Activated CD4-positive, alpha-beta T cell treated with anti-CD3 and anti-CD28 coated beads, Interleukin-2, amount 50 U/mL, for 16 hours (primary cell): ENCODE results near the gene DMRT1.
A peak's percentile ranks its signal among the peaks of the same experiment; 100 is the strongest.

Experiments used
- DNase-seq: peaks from one replicate; pipeline ENCODE4 v3.0.0-alpha.2; 2020

Gene DMRT1

GRCh38 chr9:841371-842209 lies at the start of gene DMRT1:
TSS of gene DMRT1 (plus strand) at chr9:841697. CDS start at chr9:841839, 142 bp downstream.
- DNase-seq = no peak

DNA sequence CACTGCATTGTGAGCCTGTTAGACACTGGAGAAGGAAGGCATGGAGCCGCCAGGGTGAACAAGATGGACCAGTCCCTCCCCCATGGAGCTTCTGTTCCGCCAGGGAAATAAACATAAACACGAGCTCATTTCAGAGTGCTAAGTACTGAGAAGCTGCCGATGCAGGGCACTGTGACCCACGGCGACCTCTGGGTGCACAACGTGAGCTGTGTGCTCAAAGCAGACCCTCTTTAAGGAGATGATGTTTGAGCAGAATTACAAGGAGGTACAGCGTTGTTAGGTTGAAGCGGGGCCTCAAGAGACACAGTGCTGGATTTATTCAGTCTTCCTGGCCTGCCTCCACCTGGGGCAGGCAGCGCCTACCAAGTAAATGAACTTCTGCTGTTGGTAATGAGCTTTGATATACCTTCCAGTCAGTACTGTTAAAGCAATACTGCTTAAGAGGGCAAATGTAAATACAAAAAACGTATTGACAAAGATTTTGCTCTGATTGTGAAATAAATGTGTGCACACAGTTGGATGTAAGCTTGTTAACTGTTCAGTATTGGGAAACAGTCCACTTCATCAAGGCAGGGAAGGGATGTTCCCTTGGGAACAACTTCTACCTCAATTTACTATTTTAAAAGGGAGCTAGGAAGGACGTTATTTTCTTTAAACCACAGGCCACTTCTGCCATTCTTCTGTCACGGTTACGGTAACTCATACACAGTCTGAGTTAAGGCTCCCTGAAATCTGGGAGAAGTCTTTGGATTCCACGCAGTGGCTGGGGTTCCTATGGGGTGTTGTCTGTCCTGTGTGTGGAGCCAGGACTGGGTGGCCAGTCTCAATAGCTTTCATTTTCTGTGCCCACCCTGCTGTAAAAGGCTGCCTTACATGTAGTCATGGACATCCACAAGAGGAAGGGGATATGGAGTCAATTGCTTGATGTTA lies 48.9 kb upstream of the DMRT1 start:
- DNase-seq = no peak

DNA sequence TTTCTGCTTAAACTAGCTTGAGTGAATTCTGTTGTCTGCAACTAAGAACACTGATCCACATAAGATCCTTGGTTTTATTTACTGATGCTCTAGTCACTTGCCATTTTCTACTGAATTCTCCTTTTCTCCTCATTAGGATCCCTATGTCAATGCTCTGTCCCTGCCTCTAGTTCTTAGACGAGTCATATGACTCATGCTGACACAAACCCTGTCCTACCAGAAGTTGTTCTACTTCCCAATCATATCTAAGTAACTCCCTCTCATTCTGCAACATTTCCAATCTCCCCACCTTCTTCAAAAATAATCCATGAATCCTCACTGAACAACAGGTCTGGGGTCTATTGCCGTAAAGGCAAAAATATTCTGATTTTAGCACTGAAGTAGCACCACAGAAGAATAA lies 47.1 kb upstream of the DMRT1 start:
- DNase-seq = no peak

- DNase-seq = no peak
Observed at GRCh38 chr9:795869-796268, 45.6 kb upstream of the DMRT1 start.

- peak; percentile 62 for DNase-seq
Observed at GRCh38 chr9:800591-801150, 40.8 kb upstream of the DMRT1 start.

GRCh38 chr9:801399-802071 lies 40.0 kb upstream of the DMRT1 start:
- no peak for DNase-seq

- no peak for DNase-seq
Observed at GRCh38 chr9:804026-804425, 37.5 kb upstream of the DMRT1 start.

DNA sequence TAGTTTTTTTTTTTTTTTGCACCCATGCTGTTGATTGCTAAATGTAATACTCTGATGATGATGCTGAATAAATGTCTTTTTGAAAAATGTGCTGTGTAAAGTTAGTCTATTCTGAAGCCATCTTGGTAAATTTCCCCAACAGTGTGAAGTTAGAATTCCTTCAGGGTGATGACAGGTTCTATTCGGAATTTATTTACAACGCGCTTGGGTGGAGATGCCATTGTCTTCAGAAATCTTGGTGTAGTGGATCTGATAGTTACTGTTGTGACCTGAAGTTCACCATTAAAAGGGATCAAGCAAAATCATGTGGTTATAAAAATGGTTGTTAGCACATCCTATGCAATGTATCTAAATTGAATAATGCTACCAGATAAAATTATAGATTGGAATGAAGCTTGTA lies 36.3 kb upstream of the DMRT1 start:
- DNase-seq = no peak

DNA sequence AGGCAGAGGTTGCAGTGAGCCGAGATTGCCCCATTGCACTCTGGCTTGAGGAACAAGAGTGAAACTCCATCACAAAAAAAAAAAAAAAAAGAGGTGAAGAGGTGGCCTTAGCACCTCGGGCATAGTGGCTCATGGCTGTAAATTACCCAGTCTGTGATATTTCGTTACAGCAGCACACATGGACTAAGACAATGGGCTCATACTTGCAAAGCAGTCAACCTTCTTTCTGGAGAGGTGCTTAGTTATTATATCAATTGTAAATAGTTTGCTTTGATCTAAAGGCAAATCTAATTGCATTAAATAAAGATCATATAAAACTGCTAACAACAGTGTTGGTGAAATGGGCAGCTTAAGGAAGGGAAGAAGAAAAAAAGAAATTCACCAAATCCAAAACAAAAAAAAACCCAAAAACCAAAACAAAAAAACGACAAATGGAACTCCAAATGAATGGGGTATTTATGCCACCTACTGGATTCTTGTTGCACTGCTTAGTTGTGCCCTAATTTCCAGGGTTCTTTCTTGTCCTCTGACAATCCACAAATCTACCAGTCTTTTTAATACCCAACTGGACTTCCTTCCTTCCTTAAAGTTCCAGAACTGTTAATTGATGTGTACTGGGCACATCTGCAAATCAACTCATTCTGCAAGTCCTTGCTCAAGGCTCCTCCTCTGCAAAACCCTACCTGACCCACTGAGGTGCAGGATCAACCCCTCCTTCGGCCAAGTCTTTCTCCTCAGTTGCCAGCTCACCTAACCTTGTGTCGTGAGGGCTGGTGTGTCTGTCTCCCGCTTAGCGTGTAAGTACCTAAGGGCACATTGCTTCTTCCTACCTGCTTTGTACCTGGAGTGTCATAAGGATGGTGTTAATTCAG lies 35.0 kb upstream of the DMRT1 start:
- DNase-seq = peak; percentile 39

DNA sequence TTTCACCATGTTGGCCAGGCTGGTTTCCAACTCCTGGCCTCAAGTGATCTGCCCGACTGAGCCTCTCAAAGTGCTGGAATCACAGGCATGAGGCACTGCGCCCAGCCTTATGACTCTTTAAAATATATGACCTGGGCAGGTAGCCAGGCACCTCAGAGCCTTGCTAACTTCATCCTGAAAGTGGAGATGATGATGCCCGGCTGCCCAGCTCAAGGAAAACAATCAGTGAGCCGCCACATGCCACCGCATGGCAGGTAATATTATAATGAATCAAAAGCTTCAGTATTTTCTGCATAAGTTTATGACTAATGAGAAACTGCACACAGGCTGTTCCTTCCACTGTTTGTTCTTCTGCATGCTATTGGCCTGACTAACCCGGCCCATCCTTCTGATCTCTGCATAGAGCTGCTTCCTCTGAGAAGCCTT lies 30.4 kb upstream of the DMRT1 start:
- DNase-seq = no peak

- DNase-seq = no peak
Observed at GRCh38 chr9:818958-819357, 22.5 kb upstream of the DMRT1 start.

DNA sequence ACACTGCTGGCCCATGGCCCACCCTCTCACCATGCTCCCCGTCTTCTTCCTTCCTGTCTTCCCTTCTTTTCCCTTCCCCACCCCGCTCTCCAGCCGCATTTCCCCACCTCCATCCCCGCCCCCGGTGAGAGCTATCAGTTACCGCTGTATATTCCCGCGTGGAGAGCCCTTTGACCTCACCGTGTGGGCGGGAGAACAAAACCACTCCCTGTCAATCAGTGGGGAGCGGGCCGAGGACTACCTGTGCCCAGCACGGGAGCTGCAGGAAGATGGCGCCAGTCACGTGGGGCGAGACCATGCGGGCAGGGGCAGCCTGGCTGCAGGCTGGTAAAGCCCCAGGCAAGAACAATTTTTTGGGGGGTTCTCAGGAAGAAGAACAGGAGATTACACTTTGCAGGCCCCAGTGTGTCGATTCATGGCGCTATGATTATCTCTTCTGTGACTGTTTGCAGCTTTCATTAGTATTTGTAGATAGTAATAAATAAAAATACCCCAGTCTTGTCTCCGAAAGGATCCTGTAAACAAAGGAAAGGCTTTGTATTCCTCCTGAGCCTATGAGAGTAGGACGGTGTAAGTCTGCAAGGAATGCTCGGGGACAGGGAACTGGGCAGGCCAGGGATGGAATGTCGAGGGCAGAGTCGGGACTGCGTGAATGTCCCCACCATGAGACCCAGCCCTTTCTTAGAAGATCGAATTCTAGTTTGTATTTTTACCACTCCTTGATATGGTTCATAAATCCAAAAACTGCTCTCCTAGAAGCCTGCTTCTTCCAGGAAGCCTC lies 14.8 kb upstream of the DMRT1 start:
- DNase-seq = no peak

GRCh38 chr9:840343-840742 lies 1.2 kb upstream of the DMRT1 start:
- no peak for DNase-seq

- no peak for DNase-seq
Observed at GRCh38 chr9:842635-843426, 1.3 kb downstream of the DMRT1 start.

- DNase-seq = no peak
Observed at GRCh38 chr9:843427-843785, 1.9 kb downstream of the DMRT1 start.

- no peak for DNase-seq
Observed at GRCh38 chr9:846852-847251, 5.4 kb downstream of the DMRT1 start.

DNA sequence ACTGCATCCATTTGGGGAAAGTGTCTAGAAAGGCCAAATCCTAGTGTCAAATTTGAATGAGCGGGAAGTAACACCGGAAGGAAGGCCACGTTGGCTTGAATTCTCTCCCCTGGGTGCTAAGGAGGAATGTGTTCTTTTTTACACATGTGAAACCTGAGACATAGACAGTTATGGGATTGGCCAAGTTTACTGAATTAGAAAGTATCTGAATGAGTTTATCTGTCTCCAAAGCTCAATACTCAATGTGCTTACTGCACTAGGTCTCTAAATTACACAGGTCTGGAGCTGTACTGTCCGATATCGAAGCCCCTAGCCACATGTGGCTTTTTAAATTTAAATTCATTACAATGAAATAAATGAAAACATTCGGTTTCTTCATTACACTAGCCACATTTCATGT lies 6.0 kb downstream of the DMRT1 start:
- peak; percentile 47 for DNase-seq

DNA sequence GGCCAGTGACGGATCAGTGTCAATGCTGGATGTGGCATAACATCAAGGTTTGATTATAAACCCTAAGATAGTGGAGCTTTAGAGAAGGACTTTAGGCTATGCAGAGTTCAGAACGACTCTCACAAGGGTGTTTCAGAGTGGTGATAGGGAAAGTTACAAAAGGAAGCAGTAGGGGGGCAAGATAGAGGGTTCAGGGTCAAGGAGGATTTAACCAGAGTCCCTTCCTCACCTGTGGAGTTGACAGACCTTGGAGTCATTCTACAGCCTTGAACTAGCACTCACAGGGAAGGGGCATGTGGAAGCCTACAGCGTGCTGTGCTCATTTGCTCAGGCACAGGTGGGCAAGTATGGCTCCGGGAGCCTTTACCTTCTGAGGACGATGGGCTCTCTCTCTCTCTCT lies 7.9 kb downstream of the DMRT1 start:
- no peak for DNase-seq

GRCh38 chr9:852539-852938 lies 11.0 kb downstream of the DMRT1 start:
- no peak for DNase-seq

DNA sequence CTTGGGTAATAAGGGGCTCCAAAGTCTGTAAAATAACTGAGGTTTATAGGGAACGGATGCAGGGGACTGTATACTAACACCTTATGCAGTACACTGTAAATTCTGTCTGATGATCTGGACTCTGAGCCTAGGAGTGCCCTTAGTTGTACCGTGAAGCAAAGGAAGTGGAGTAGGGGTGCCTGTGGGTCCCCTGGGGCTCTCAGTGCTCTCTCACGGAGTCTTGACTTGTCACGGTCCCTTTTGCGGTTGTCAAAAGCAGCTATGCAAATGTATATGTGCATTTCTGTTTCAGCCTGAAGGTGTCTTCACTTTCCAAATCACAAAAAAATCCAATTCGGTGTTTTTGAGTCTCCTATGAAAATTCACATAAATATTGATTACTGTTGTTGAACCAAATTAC lies 17.8 kb downstream of the DMRT1 start:
- DNase-seq = no peak
